Lower leg skin (tissue), 3 donors: ENCODE data around the gene MED19.

Source experiments
- CTCF ChIP-seq, 3 donors: fragments of 450-650 bp; IDR thresholded peaks; one replicate each; pipeline ENCODE4 v1.5.1; 2016; ENCODE audit warnings: antibody characterized with exemption in 3 of 3, mild to moderate bottlenecking in 3 of 3, moderate library complexity in 2 of 3
- POLR2A ChIP-seq, 2 donors: fragments of 450-650 bp; IDR thresholded peaks; one replicate each; pipeline ENCODE4 v1.6.1; 2016 to 2017; ENCODE audit warnings: antibody characterized with exemption in 2 of 2, mild to moderate bottlenecking in 1 of 2, moderate library complexity in 1 of 2

- TF ChIP-seq CTCF (IDR thresholded peaks at IDR 0.05) (no peak), POLR2A (IDR thresholded peaks at IDR 0.05) (no peak)
Measured at GRCh38 chr11:57659669-57660068, 52.3 kb downstream of the MED19 start.
